SW480 (cell line): Measurements from ENCODE around the gene SPECC1L.
"Not testable (repeated sequence)": the region's sequence is repeated elsewhere in the genome, so short reads cannot be mapped to it uniquely, and the experiment has no call there.

Experiments used
- DNase-seq: peaks from one replicate; pipeline ENCODE4 v3.0.0-alpha.2; 2016; ENCODE audit warnings: low spot score

SPECC1L gene

DNA sequence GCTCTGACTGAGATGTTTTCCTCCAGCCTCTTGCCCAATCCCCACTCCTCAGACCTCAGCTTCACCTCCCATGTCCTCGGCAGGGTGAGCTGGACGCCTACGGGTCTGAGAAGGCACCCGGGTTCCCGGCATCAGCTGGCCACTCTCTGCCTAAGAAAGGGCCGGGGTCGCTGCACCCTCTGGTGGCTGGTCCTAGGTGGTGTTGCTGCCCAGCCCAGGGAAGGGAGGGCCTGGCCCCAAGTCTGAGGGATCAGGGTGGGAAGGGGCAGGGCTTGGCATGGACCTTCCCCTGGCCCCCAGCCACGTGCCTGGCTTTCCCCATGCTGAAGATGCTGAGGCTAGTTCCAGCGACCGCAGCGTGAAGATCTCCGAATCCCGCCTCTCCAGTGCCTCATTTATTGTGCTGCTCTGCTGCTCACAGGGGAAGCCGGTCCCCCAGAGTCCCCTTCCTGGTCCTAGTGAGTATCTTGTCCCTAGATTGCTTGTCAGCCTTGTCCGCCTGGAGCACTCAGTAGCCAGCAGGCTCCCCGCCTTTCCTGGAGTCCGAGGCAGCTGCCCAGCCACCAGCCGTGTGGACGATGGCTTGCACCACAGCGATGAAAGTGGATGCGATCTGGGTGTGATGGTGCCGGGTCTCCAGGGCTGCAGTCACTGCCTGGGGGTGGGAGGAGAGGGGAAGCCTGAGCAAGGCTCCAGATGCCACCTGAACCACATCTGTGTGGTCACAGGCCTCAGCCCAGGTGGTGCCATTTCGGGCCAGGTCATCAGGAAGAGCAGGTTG is 22.9 kb upstream of the SPECC1L start:
- peak; percentile 53 for DNase-seq

DNA sequence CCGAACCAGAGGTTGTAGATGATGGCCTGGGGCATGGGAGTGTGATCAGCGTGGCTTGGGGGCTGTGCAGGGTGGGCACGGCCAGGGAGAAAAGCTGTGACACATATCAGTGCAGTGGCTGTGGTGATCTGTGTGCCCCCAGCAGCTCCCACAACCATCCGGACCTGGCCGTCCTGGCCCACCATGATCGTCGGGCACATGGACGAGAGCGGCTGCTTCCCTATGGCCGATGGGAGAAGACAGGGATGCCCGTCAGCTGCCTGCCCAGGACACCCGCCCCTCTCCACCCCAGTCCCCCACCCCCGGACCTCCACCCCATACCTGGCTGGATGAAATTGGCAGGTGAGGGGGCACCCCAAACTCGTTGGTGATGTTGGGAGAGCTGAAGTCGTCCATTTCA is 22.0 kb upstream of the SPECC1L start:
- DNase-seq, result not testable (repeated sequence)

DNA sequence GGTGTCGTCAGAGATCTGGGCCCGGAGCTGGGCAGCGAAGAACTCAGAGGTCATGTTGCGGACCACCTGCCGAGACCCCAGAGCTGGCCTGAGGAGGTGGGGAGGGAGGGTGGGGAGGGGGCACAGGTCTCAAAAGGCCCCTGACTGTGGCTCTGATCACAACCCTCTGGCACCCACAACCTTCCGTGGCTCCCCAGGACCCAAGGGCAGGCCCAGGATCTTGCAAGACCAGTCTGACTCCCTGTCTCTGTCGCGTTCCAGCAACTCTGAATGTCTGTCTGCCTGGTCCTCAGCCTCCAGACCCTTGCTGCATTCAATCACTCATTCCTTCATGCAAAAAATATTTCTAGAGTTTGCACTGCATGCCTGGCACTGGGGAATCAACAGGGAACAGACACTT is 21.2 kb upstream of the SPECC1L start:
- not testable (repeated sequence) for DNase-seq

DNA sequence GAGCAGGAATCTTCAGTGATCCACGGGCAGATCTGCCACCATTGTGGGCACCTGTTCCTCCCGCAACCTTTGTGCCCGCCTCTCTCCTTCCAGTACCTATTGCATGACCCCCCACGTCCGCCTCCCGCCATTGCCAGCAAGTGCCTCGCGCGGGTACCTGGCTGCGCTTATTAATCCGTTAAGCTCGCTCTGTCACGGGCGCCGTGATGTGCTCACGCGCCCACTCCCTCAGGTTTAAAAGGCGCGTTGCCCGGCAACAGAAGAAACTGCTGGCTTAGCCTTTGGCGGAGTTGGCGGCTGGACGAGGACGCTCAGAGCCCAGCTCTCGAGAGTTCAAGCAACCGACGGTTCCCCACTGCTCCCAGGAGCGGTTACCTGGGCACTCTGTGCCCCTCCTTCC is 19.3 kb upstream of the SPECC1L start:
- DNase-seq, result not testable (repeated sequence)

GRCh38 chr22:24253126-24253525 is 17.5 kb upstream of the SPECC1L start:
- not testable (repeated sequence) for DNase-seq

GRCh38 chr22:24256136-24256535 is 14.5 kb upstream of the SPECC1L start:
- DNase-seq, result not testable (repeated sequence)

GRCh38 chr22:24256736-24257135 is 13.9 kb upstream of the SPECC1L start:
- not testable (repeated sequence) for DNase-seq

- DNase-seq, result peak; percentile 62
Measured at GRCh38 chr22:24259459-24259858, 11.2 kb upstream of the SPECC1L start.

GRCh38 chr22:24262185-24262749 is 8.4 kb upstream of the SPECC1L start:
- not testable (repeated sequence) for DNase-seq

GRCh38 chr22:24263479-24263878 is 7.2 kb upstream of the SPECC1L start:
- not testable (repeated sequence) for DNase-seq

DNA sequence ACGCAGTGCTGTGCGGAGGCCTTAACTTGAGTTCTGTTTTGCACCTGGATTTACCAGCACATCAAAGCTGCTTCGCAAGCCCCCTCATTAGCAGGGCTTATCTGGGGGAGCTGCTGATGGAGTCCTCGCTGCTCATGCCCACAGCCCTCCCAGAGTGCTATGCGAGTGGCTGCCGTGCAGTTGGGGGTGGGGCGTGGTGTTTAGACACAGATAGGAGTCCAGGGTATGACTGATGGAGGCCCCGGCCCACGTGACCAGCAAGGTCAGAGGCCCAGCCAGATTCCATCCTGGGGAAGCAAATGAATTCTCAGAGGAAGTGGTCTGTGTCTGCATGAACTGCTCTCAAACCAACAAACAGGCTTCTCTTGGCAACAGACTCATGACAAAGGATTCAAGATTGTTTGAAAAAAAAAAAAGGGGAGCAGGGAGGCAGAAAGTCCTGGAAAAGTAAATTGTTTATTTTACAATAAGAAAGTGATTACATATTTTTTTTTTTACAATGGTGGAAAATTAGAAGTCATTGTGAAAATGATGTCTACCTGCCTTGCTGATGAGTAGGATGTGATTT is 6.2 kb upstream of the SPECC1L start:
- DNase-seq, result not testable (repeated sequence)

DNA sequence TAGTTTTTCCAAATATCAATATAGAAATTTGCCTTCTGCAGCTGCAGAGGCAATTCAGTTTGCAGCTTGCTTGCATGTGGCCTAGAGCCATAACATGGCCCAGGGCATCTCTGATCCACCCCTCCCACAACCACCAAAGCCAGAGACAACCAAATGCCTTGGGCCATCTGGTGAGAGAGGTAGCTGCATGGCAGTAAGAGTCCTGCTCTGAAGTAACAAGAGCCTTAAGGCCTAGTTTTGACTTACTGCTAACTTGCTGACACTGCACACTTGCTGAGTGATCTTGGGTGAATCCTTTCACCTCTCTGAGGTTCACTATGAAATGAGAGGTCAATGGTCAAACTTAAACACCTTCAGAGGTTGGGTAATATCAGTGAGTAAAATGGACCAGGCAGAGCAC is 4.9 kb upstream of the SPECC1L start:
- no peak for DNase-seq

- DNase-seq, result not testable (repeated sequence)
Measured at GRCh38 chr22:24266495-24266894, 4.1 kb upstream of the SPECC1L start.

- DNase-seq, result peak; percentile 13
Measured at GRCh38 chr22:24271386-24271854, 789 bp downstream of the SPECC1L start.

DNA sequence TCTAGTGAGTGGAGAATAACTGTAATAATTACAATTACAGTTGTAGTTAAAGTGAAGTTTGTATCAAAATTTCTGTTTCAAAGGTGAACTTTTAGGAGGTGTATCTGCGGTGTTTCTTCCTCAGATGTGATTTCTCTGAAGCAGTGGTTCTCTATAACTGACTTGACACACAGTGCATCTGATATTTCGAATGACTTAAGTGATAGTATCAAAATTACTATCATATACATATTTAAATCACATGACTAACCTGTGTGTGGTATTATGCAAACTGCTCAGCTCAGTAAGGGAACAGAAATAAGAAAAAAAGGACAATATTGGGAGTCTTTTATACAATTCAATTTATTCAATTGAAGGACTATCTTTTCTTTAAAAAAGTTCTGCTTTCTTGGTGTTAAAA is 2.4 kb downstream of the SPECC1L start:
- DNase-seq, result not testable (repeated sequence)

DNA sequence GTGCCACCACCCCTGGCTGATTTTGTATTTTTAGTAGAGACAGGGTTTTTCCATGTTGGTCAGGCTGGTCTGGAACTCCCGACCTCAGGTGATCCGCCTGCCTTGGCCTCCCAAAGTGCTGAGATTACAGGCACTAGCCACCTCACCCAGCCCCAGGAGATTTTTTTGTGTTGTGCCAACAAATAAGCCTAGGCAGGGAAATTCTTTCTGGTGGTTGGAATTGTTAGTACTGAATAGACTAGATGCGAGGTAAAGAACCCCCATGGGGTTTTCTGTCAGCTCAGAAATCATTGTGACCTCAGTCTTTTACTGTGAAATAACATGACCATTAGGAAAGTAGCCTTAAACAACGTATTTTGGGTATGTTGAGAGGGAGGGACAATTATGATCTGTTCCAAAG is 3.3 kb downstream of the SPECC1L start:
- DNase-seq, result not testable (repeated sequence)

DNA sequence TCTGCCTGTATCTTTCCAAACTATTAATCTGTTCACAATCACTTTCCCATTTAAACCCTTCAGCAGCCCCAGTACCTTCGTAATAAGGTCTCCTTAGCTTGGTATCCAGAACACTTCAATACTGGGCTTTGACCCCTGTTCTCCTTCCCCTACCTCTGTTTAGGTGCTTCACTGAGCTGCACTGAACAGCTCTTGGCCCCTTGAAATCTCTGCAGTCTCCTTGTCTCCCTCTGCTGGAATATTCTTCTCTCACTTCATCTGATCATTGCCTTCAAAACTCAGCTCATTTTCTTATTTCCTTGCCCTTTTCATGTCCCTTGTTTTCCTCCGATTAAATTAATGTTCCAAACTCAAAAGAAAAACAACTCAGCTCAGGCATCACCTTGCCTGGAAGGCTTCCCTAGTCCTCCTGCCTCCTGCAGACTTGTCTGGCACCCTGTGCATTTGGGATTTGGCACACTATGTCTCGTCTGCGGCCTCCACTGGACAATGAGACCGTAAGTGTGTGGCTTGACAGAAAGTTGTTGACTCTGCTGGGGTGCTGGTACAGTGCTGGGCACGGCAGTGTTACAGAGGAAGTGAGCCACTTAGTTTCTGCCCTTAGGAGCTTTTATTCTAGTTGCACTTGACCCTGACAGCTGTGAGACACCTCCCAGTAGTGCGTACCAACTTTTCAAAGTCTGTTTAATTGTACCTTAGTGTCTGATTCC is 4.2 kb downstream of the SPECC1L start:
- not testable (repeated sequence) for DNase-seq

DNA sequence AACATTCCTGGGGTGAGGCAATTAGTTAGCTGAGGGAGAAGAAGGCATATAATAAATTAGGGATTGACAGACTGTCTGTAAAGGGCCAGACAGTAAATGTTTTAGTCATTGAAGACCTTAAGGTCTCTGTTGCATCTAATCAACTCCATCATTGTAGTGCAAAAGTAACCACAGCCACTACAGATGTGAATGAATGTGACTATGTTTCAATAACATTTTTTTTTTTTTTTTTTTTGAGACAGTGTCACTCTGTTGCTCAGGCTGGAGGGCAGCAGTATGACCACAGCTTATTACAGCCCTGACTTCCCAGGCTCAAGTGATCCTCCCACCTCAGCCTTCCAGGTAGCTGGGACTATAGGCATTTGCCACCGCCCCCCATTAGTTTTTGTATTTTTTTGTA is 9.7 kb downstream of the SPECC1L start:
- DNase-seq, result not testable (repeated sequence)

- DNase-seq, result no peak
Measured at GRCh38 chr22:24282401-24282800, 11.8 kb downstream of the SPECC1L start.

DNA sequence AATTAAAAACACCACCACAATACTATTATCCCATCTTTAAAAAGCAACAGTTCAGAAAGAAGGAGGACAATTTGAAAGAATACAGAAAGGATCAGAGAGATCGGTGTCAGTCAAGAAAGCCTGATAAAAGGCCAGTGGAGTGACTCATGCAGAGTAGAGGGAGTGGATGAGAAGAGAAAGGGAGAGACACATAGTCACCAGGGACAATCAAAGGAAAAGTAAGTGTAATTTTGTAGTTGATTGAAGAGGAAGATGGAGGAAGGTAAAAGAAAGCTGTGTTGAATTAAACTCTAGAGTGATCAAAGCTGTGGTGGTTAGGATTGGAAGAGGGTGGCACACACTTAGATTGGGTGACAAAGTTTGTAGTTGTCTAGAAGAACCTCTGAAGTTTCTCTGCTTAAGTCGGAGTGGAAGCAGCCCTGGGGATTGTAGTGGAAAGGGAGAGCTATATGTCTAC is 14.1 kb downstream of the SPECC1L start:
- DNase-seq, result peak; percentile 87

GRCh38 chr22:24285245-24285644 is 14.6 kb downstream of the SPECC1L start:
- DNase-seq, result peak; percentile 90

- not testable (repeated sequence) for DNase-seq
Measured at GRCh38 chr22:24287212-24287611, 16.6 kb downstream of the SPECC1L start.
